ENCODE data around the gene SUSD2. TPM values are rescaled to one million over a fixed set of nuclear protein-coding genes. Genes with fewer than 3 reads are reported as not detected.

Gene SUSD2
- total and polyA plus RNA-seq, 2 of the 8 experiments (the other 6 are each of a cell fraction or from before 2014, with no cell fraction given) = 2.0 to 4.8 TPM

DNA sequence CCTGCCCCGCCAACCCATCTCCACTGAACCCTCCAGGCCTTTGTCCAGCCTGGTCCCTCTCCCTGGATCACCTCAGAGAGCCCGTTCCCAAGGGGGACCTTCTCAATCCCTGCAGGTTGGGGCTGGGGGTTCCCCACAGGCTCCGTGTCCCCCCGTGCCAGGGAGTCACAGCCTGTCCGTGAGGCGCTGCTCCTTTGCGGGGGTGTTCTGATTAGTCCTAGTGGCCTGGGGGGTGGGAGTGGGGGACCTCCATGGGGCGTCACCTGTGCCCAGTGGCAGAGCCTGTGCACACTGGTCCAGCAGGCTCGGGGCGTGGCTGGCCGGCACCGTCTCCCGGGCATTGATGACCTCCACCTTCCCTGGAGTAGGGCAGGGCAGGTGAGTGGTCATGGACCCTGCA lies 51.9 kb downstream of the SUSD2 start:
- Histone ChIP-seq H3K9ac (replicated peaks in 1 of 4; ENCODE audit: extremely low read depth in 1 of 4, low read depth in 3 of 4, low read length in 3 of 4) (no peak overlapping the region), H4K91ac (replicated peaks; ENCODE audit: insufficient read length, low read length) (no peak overlapping the region), H3K9me3 (ENCODE audit: insufficient read depth in 2 of 2, low read depth in 1 of 2, low read length in 1 of 2) (no peaks in the 10 kb centered on the region), H3K36me3 (ENCODE audit: control insufficient read depth in 2 of 4, insufficient read depth in 4 of 4, low read length in 3 of 4) (no peaks in the 10 kb centered on the region), H4K20me1 (replicated peaks in 1 of 2; ENCODE audit: control insufficient read depth in 1 of 2, insufficient read depth in 2 of 2, low read length in 2 of 2) (no peaks in the 10 kb centered on the region), H3K14ac (ENCODE audit: insufficient read length) (no peak overlapping the region), H3K27me3 (replicated peaks in 1 of 4; ENCODE audit: control insufficient read depth in 3 of 4, extremely low read depth in 1 of 4, insufficient read depth in 3 of 4, low read length in 3 of 4) (no peaks in the 10 kb centered on the region; a peak in 2 of 7 replicates), H3K4me1 (replicated peaks in 1 of 4; ENCODE audit: control insufficient read depth in 3 of 4, insufficient read depth in 4 of 4, low read length in 3 of 4) (peaks cover 0 to 5% (median 4%) of the 10 kb centered on the region in 4 experiments; a peak in 3 of 7 replicates), H2BK12ac (ENCODE audit: low read depth, low read length) (no peak overlapping the region), H2BK5ac (ENCODE audit: low read depth, low read length) (no peak overlapping the region), H3K27ac (ENCODE audit: low read depth, low read length) (no peak overlapping the region), H2BK20ac (ENCODE audit: low read length) (no peak overlapping the region), H3K56ac (replicated peaks; ENCODE audit: insufficient read length, low read depth, low read length) (no peak overlapping the region), H3K79me1 (ENCODE audit: low read depth, low read length) (no peaks in the 10 kb centered on the region), H3K4ac (replicated peaks; ENCODE audit: insufficient read length, low read depth, low read length) (no peak overlapping the region), H4K8ac (ENCODE audit: extremely low read depth, insufficient read depth, low read length) (no peak overlapping the region), H3K79me2 (ENCODE audit: control insufficient read depth in 1 of 2, insufficient read depth in 2 of 2, low read length in 2 of 2) (no peaks in the 10 kb centered on the region), H3K23ac (ENCODE audit: insufficient read length) (no peak overlapping the region), H2BK120ac (replicated peaks; ENCODE audit: low read depth, low read length) (no peak overlapping the region), H4K5ac (ENCODE audit: insufficient read length, low read depth, low read length) (no peak overlapping the region), H3K18ac (ENCODE audit: extremely low read depth, low read length) (no peak overlapping the region), H3K4me3 (ENCODE audit: extremely low read depth in 1 of 4, insufficient read depth in 2 of 4, low read depth in 3 of 4, low read length in 4 of 4) (no peak overlapping the region), H3K23me2 (ENCODE audit: low read depth, low read length) (no peaks in the 10 kb centered on the region), H2AK5ac (ENCODE audit: low read depth, low read length) (no peak overlapping the region), H2BK15ac (ENCODE audit: low read length) (no peak overlapping the region), H2AFZ (ENCODE audit: low read length) (no peak overlapping the region), H3K4me2 (ENCODE audit: insufficient read depth in 1 of 2, low read depth in 2 of 2, low read length in 2 of 2) (no peak overlapping the region)
- WGBS, 2 experiments (ENCODE audit: extremely low coverage in 1 of 2, insufficient coverage in 1 of 2, insufficient read length in 1 of 2, insufficient replicate concordance in 2 of 2, low coverage in 1 of 2, low lambda C conversion rate in 2 of 2, missing lambda C conversion rate in 1 of 2) = 93% methylated on average over 12 of the region's 13 CpGs; no CpG with 5 or more reads in 1 of the 2 experiments
- FAIRE-seq (no peak), DNase-seq (ENCODE audit: low read depth in 1 of 2, low spot score in 2 of 2) (no peak)
- TF ChIP-seq SIRT6 (IDR thresholded peaks at IDR 0.05; ENCODE audit: low read length) = no peak
- TF ChIP-seq CHD1 (IDR thresholded peaks at IDR 0.05; ENCODE audit: low read depth, low read length) = no peak
- ChIA-PET CTCF (ENCODE audit: partially characterized antibody) (interaction anchor here (1.2 to 6.9 kb wide), 6 partner anchors 11 to 43 kb away, joined by 3 to 96 read pairs (median 44); partner anchors contain the start of gene GGT5), POLR2A (ENCODE audit: partially characterized antibody) (no interaction called here)
